Pons (tissue), 1 donor: Measurements from ENCODE around the gene COPA.

Experiments
- DNase-seq: peaks from one replicate; pipeline ENCODE4 v3.0.0-alpha.2; 2016; ENCODE audit warnings: low spot score

Gene COPA

GRCh38 chr1:160362168-160362957, 19.3 kb upstream of the COPA start:
- no peak for DNase-seq

DNA sequence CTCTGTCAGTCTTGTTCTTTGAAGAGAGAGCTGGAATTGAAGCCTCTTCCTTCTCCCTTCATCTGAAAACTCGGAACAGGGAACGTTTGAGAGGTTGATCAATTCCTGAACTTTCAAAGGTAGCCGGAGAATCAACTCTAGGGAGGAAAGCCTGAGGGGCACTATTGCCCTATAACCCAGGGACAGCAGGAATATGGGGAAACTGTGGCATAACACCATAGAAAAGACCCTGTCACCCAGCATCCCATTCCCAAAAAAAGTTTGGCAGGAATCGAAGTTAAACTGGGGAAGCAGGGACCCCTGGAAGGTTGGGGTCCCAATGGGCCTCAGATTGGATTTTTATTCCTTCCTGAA, 18.7 kb upstream of the COPA start:
- DNase-seq = no peak

DNA sequence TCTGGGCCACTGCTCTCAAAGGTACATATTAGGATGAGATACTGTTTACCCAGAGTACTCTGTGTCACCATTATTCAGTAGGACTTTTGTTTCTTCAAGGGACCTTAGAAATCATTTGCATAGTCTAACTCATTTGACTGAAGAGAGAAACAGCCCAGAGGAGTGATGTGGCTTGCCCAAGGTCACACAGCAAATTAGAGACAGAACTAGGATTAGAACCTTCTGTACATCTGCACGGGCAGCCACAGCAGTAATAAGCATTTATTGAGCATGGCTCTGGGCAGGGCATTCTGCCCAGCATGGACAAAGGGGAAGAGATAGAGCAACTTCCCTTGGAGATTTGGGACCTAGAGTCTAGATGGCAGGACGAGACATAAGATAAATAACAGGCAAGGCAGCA, 18.1 kb upstream of the COPA start:
- DNase-seq = no peak

- DNase-seq = no peak
Measured at GRCh38 chr1:160360227-160360695, 17.2 kb upstream of the COPA start.

GRCh38 chr1:160359559-160360226, 16.6 kb upstream of the COPA start:
- no peak for DNase-seq

- no peak for DNase-seq
Measured at GRCh38 chr1:160358073-160358472, 15.0 kb upstream of the COPA start.

DNA sequence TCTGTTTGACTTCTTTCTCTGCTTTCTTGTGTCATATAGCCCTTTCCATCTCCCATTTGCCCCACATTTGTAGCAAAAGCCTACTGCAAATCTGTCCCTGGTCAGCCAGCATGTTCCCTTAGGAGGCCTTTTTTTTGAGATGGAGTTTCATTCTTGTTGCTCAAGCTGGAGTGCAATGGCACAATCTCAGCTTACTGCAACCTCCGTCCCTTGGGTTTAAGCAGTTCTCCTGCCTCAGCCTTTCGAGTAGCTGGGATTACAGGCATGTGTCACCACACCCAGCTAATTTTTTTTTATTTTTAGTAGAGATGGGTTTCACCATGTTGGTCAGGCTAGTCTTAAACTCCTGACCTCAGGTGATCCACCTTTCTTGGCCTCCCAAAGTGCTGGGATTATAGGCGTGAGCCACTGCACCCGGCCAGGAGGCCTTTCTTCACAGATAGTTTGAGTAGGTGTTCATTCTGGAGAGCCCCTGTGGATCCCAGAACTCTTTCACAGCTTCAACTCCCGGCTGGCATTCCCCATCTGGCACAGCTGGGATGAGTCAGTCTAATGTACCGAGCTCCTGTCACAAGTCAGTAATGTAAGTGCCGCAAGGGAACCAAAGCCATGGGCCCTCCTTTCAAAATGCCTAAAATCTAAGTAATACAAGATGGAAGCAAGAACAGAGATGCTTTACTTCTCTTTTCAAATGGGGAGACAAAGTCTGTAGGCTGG, 14.4 kb upstream of the COPA start:
- no peak for DNase-seq

DNA sequence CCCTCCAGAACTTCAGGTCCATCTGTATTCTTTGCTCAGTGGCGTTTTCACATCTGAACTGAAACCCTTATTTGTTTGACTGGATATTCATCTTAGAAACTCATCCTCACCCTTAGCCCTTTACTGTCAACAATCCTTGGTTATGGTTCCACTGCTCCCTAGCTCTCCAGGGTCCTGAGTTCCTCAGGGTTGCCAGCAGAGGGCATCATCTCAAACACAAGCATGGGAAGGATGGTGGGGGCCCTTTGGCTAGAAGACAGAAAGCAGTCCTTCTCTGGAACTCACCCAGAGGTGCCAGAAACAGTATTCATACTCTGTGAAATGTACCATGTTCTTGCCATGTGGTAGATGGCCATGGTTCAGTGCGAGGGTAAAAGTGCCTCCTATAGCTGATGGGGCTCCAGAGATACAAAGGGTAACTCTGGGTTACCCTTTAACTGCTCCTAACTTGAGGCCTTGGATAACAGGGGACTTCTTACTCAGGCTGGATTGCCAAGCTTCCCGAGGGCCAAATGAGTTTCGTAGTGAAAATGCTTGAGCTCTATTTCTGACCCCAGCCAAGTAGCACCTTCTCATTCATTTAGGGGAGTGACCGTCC, 11.4 kb upstream of the COPA start:
- no peak for DNase-seq

- peak; percentile 73 for DNase-seq
Measured at GRCh38 chr1:160353223-160353622, 10.2 kb upstream of the COPA start.

DNA sequence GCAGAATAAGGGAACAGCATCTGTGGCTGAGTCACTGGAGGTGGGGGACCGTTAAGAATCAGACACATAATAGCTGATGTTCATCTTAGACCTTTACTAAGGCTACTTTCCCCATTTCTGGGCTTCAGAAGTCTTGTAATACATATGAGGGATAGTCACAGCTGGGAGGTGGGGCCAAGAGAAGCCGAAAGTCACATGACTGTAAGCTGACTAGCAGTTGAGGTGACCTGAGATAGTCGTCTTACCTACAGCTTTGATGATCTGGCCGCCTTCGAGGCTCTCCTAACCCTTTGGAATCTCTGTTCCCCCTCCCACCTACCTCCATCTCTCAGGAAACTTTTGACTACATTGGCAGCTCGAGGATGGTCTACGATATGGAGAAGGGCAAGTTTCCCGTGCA, 9.5 kb upstream of the COPA start:
- DNase-seq = no peak

GRCh38 chr1:160351629-160352028, 8.6 kb upstream of the COPA start:
- DNase-seq = no peak

DNA sequence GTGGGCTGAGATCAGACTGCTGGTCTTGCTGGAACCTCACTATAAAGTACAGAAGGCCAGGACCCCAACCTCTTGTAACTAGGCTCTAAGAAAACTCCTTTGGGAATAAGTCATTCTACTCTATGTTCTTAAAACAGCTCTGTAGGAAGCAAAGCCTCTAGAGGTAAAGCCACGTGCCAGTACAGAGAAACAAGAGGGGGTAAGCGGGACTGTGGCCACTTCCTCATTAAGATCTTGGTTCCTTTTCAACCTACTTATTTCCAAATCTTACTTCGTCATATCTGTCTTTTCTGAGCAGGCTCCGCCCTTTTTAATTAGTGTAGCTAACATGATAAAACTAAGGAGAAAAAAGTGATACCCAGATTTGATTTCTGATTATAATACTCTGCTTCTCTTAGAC, 3.9 kb upstream of the COPA start:
- DNase-seq = peak; percentile 53

DNA sequence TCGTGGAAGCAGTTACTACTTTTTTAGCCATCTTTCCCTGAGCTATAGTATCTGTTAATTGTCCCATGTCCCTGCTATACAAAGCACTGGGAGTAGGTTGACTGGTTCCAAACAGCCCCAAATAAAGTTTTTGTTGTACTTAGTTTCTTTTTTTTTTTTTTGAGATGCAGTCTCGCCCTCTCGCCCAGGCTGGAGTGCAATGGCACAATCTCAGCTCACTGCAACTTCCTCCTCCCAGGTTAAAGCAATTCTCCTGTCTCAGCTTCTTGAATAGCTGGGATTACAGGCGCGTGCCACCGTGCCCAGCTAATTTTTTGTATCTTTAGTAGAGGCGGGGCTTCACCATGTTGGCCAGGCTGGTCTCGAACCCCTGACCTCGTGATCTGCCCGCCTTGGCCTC, 3.4 kb upstream of the COPA start:
- no peak for DNase-seq

GRCh38 chr1:160344936-160345335, 1.9 kb upstream of the COPA start:
- no peak for DNase-seq

- DNase-seq = no peak
Measured at GRCh38 chr1:160344241-160344640, 1.2 kb upstream of the COPA start.

- peak; percentile 33 for DNase-seq
Measured at GRCh38 chr1:160342526-160342925, 524 bp downstream of the COPA start.

DNA sequence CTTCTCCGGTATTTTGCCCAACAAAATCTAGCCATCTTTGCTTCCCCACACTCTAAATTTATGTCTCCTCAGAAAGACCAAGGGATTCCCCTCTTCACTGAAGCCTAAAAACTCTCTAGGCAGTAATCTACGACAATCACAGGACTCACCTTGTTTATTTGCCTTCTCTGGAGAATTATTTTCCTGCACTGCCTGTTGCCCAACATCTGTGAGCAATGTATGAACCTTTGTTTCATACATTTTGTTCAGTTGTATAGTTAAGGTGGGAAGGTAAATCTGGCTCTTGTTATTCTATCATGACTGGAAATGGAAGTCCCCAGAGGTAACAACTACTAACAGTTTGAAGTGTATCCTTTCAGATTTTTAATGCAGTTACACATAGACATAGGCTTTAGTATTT, 2.2 kb downstream of the COPA start:
- no peak for DNase-seq

DNA sequence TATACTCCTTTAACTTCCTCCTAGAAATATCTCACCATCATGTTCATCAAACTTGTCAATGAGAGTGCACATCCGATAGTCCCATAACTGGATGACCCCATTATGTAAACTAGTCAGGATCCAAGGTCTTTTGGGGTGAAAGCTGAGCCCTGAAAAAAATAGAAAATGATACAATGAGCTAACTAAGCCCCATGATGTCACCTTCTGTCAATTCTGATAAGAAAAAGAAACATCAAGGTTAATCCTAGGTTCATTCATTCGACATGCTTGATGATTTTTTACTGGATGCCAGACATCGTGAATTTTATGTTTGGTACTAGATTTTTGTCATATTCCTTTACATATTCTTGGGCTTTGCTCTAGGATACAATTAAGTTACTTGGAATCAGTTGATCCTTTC, 2.9 kb downstream of the COPA start:
- no peak for DNase-seq

DNA sequence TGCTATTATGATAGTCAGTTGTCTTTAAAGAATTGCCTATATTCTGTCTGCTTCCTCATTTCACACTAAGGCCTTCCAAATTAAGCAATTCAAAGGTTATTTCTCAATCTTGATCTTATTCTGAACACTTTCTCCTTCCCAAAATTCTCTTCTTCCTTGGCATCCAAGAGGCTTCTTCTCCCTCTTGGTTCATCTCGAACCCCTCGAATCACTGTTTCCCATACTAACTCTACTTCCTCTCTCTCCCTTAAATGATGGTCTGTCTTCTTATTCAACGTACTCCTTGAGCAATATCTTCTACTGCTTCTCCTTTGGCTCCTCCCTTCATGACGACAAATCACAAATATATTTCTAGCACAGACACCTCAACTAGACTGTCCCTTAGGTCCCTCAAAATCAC, 4.5 kb downstream of the COPA start:
- DNase-seq = peak; percentile 44

DNA sequence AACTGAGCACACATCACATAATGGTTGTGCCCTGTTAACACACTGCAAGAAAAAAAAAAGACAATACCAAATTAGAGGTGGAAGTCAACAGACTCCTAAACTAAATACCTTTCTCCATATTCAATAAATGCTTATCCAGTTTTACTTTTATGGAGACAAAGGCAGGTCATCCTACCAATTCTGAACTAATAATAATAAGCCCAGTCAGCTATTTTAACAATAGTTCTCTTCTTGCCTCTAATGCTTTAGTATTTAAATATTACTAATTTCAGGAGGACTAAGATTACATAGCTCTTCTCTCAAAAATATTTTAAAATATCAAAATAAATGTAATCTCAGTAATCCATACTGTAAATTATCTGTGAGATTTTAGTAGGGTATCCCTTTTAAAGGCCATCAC, 10.5 kb downstream of the COPA start:
- no peak for DNase-seq

DNA sequence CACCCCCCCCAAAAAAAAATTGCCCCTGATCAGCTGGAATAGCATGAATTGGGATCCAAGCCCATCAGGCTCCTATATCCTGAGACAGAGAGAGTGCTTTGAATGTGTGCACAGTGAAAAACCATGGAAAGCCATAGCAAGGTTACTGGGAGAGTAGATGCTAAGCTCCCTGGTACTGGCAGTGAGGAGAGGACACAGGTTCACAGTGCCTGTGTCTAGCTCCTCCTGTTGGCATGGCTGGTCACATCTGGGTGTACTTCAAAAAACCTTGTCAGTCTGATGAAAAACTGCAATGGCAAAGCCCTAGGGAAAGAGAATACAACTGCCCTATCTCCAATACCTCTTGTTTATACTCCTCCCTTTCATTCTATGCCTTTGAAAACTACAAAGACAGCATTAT, 12.9 kb downstream of the COPA start:
- DNase-seq = peak; percentile 77

DNA sequence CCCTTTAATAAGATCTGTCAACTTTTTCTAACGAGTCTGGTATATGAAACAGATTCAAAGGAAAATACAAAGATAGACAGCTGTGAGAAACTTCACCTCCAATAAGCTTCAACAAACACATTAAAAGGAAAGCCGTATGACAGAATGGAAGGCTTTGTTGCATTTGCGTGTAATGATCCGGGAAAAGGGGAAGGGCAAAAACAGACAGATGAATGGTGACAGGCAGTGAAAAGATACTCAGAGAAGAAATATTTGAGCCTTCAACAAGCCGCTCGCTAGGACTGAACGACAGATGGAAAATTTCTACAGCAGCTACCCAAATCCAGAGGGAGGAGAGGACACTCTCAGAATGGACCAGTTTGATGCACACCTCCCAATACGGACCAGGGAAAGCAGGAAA, 14.9 kb downstream of the COPA start:
- DNase-seq = peak; percentile 96

DNA sequence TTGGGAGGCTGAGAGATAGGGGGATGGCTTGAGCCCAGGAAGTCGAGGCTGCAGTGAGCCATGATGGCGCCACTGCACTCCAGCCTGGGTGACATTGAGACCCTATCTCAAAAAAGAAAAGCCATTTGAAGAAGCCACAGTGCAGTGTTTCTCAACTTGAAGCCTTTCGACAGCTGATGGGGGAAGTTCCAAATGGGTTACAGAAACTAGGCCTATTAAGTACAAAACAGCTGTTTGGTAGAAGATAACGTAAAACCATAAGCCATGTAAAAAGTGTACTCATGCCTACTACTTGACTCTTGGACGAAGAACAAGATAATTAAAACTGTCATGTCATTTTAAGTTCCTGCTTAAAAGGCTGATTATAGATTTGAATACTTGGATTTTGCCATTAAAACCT, 16.6 kb downstream of the COPA start:
- no peak for DNase-seq
